GM12865 (cell line): ENCODE measurements around the gene MCF2L.

Experiments
- DNase-seq: peaks from one replicate; pipeline ENCODE4 v3.0.0; 2010; ENCODE audit warnings: low read depth
- H3K4me3 ChIP-seq: 2 replicates; pipeline ENCODE4 v1.5.1; 2011; ENCODE audit warnings: mild to moderate bottlenecking, low read depth, low read length, control low read depth
- CTCF ChIP-seq: IDR thresholded peaks from 2 replicates; pipeline ENCODE4 v1.5.1; 2011; ENCODE audit warnings: low read length, control low read depth, low read depth, inconsistent platforms; ENCODE audit not compliant: insufficient read depth; ENCODE audit errors: missing control alignments

The MCF2L gene

GRCh38 chr13:113145911-113146598, 177.0 kb downstream of the MCF2L start:
- H3K4me3 ChIP-seq, result no peak overlapping the region
- no peak for TF ChIP-seq CTCF
- DNase-seq, result no peak

GRCh38 chr13:113146750-113147149, 177.7 kb downstream of the MCF2L start:
- no peak for DNase-seq
- H3K4me3 ChIP-seq, result no peak overlapping the region
- TF ChIP-seq CTCF, result no peak

GRCh38 chr13:113147206-113147605, 178.2 kb downstream of the MCF2L start:
- DNase-seq, result no peak
- no peak for TF ChIP-seq CTCF
- H3K4me3 ChIP-seq, result no peak overlapping the region

- TF ChIP-seq CTCF, result no peak
- H3K4me3 ChIP-seq, result no peak overlapping the region
- DNase-seq, result no peak
Observed at GRCh38 chr13:113148407-113148806, 179.4 kb downstream of the MCF2L start.

- H3K4me3 ChIP-seq, result no peak overlapping the region
- no peak for DNase-seq
- no peak for TF ChIP-seq CTCF
Observed at GRCh38 chr13:113148940-113149503, 180.0 kb downstream of the MCF2L start.
